H1 (cell line): ENCODE results near the gene MESD. TPM values are rescaled to one million over a fixed set of nuclear protein-coding genes. Genes with fewer than 3 reads are reported as not detected.

Experiments used
- CTCF ChIA-PET: fragments of 300-600 bp; sonication (Branson Sonifier 250); formaldehyde crosslinking; loops from one replicate; lab custom pipeline; 2021; ENCODE audit not compliant: partially characterized antibody; lab: Charles Lee
- POLR2A ChIA-PET: fragments of 300-600 bp; sonication (Branson Sonifier 250); formaldehyde crosslinking; loops from one replicate; lab custom pipeline; 2021; ENCODE audit warnings: inconsistent platforms; ENCODE audit not compliant: partially characterized antibody; lab: Charles Lee
- DNase-seq, 2 experiments: peaks; one replicate each; pipeline versions ENCODE4 v3.0.0 to v3.0.0-alpha.2; 2010 to 2022; ENCODE audit warnings: low spot score in 2 of 2, low read depth in 1 of 2, mixed read lengths in 1 of 2
- FAIRE-seq: peaks from 2 replicates; lab custom pipeline; 2011; peaks lifted over from hg19 to GRCh38; lab: Jason Lieb, UNC
- H2AFZ ChIP-seq: 2 replicates; pipeline ENCODE4 v1.8.1; 2012; ENCODE audit warnings: low read length, inconsistent platforms
- H2AK5ac ChIP-seq: 2 replicates; pipeline ENCODE4 v1.6.1; 2013; ENCODE audit warnings: low read depth, low read length
- H2BK120ac ChIP-seq: replicated peaks from 2 replicates; pipeline ENCODE3; 2013; ENCODE audit warnings: low read depth, low read length, inconsistent platforms
- H2BK12ac ChIP-seq: 2 replicates; pipeline ENCODE4 v1.6.1; 2013; ENCODE audit warnings: low read depth, low read length
- H2BK15ac ChIP-seq: 2 replicates; pipeline ENCODE4 v1.6.1; 2013; ENCODE audit warnings: low read length
- H2BK20ac ChIP-seq: 2 replicates; pipeline ENCODE4 v1.6.1; 2013; ENCODE audit warnings: low read length
- H2BK5ac ChIP-seq: 2 replicates; pipeline ENCODE4 v1.6.1; 2013; ENCODE audit warnings: low read depth, low read length
- H3K14ac ChIP-seq: 2 replicates; pipeline ENCODE4 v1.6.1; 2013; ENCODE audit warnings: inconsistent platforms; ENCODE audit not compliant: insufficient read length
- H3K18ac ChIP-seq: 2 replicates; pipeline ENCODE4 v1.6.1; 2013; ENCODE audit warnings: low read length; ENCODE audit errors: extremely low read depth
- H3K23ac ChIP-seq: 2 replicates; pipeline ENCODE4 v1.6.1; 2013; ENCODE audit warnings: inconsistent platforms; ENCODE audit not compliant: insufficient read length
- H3K23me2 ChIP-seq: 2 replicates; pipeline ENCODE4 v1.6.1; 2013; ENCODE audit warnings: low read depth, low read length
- H3K27ac ChIP-seq: 2 replicates; pipeline ENCODE4 v1.6.1; 2011; ENCODE audit warnings: low read depth, low read length, inconsistent platforms
- H3K27me3 ChIP-seq, 4 experiments: replicated peaks in 1 of 4; 1 replicate in 1 of 4; 2 replicates in 3 of 4; pipeline versions ENCODE4 v1.6.1 to v1.8.1; 2011 to 2013; ENCODE audit warnings: low read length in 3 of 4, mild to moderate bottlenecking in 3 of 4, inconsistent platforms in 2 of 4, mixed read lengths in 2 of 4, moderate library complexity in 1 of 4; ENCODE audit not compliant: control insufficient read depth in 3 of 4, insufficient read depth in 3 of 4; ENCODE audit errors: extremely low read depth in 1 of 4
- H3K36me3 ChIP-seq, 4 experiments: 2 replicates each; pipeline versions ENCODE4 v1.6.1 to v1.8.1; 2011 to 2013; ENCODE audit warnings: mild to moderate bottlenecking in 4 of 4, low read length in 3 of 4, moderate library complexity in 2 of 4, control low read depth in 1 of 4, inconsistent platforms in 1 of 4; ENCODE audit not compliant: insufficient read depth in 4 of 4, control insufficient read depth in 2 of 4
- H3K4ac ChIP-seq: replicated peaks from 2 replicates; pipeline ENCODE3; 2013; ENCODE audit warnings: low read length, low read depth, mixed read lengths, inconsistent platforms; ENCODE audit not compliant: insufficient read length
- H3K4me1 ChIP-seq, 4 experiments: replicated peaks in 1 of 4; 1 replicate in 1 of 4; 2 replicates in 3 of 4; pipeline versions ENCODE4 v1.6.1 to v1.8.1; 2011 to 2013; ENCODE audit warnings: low read length in 3 of 4, inconsistent platforms in 2 of 4, mixed read lengths in 1 of 4; ENCODE audit not compliant: insufficient read depth in 4 of 4, control insufficient read depth in 3 of 4
- H3K4me2 ChIP-seq, 2 experiments: 2 replicates each; pipeline versions ENCODE4 v1.6.1 to v1.8.1; 2011 to 2013; ENCODE audit warnings: low read depth in 2 of 2, low read length in 2 of 2, control low read depth in 1 of 2, inconsistent platforms in 1 of 2, mild to moderate bottlenecking in 1 of 2; ENCODE audit not compliant: insufficient read depth in 1 of 2
- H3K4me3 ChIP-seq, 4 experiments: fragments of 200-600, 300-600 bp in 1 of 4; sonication (generic), shearing (Covaris generic), sonication (Bioruptor Twin) in 1 of 4; 2 replicates each; pipeline versions ENCODE4 v1.5.1 to v1.8.1; 2011 to 2016; ENCODE audit warnings: low read length in 4 of 4, low read depth in 3 of 4, control low read depth in 2 of 4, inconsistent platforms in 2 of 4, mild to moderate bottlenecking in 2 of 4, mixed read lengths in 1 of 4, moderate library complexity in 1 of 4; ENCODE audit not compliant: insufficient read depth in 2 of 4; ENCODE audit errors: extremely low read depth in 1 of 4
- H3K56ac ChIP-seq: replicated peaks from 2 replicates; pipeline ENCODE3; 2013; ENCODE audit warnings: low read depth, mild to moderate bottlenecking, mixed read lengths, low read length, inconsistent platforms; ENCODE audit not compliant: insufficient read length
- H3K79me1 ChIP-seq: 2 replicates; pipeline ENCODE4 v1.6.1; 2013; ENCODE audit warnings: low read depth, low read length, control low read depth
- H3K79me2 ChIP-seq, 2 experiments: 2 replicates each; pipeline versions ENCODE4 v1.6.1 to v1.8.1; 2012 to 2013; ENCODE audit warnings: low read length in 2 of 2, mild to moderate bottlenecking in 2 of 2, inconsistent platforms in 1 of 2; ENCODE audit not compliant: insufficient read depth in 2 of 2, control insufficient read depth in 1 of 2
- H3K9ac ChIP-seq, 4 experiments: replicated peaks in 1 of 4; 1 replicate in 1 of 4; 2 replicates in 3 of 4; pipeline versions ENCODE4 v1.6.1 to v1.8.1; 2011 to 2013; ENCODE audit warnings: low read depth in 3 of 4, low read length in 3 of 4, control low read depth in 2 of 4, mild to moderate bottlenecking in 2 of 4, moderate library complexity in 2 of 4, inconsistent platforms in 1 of 4; ENCODE audit errors: extremely low read depth in 1 of 4
- H3K9me3 ChIP-seq, 2 experiments: 2 replicates each; pipeline versions ENCODE4 v1.6.1 to v1.8.1; 2012 to 2013; ENCODE audit warnings: mild to moderate bottlenecking in 2 of 2, moderate library complexity in 2 of 2, control low read depth in 1 of 2, inconsistent platforms in 1 of 2, low read depth in 1 of 2, low read length in 1 of 2, mixed read lengths in 1 of 2; ENCODE audit not compliant: insufficient read depth in 2 of 2
- H4K20me1 ChIP-seq, 2 experiments: replicated peaks in 1 of 2; 2 replicates each; pipeline versions ENCODE3 to v1.8.1; 2011 to 2013; ENCODE audit warnings: inconsistent platforms in 2 of 2, low read length in 2 of 2, mild to moderate bottlenecking in 1 of 2; ENCODE audit not compliant: insufficient read depth in 2 of 2, control insufficient read depth in 1 of 2
- H4K5ac ChIP-seq: 2 replicates; pipeline ENCODE4 v1.6.1; 2013; ENCODE audit warnings: low read length, low read depth, mixed read lengths, inconsistent platforms; ENCODE audit not compliant: insufficient read length
- H4K8ac ChIP-seq: 2 replicates; pipeline ENCODE4 v1.8.0; 2013; ENCODE audit warnings: mild to moderate bottlenecking, moderate library complexity, low read length, inconsistent platforms; ENCODE audit not compliant: insufficient read depth; ENCODE audit errors: extremely low read depth
- H4K91ac ChIP-seq: replicated peaks from 2 replicates; pipeline ENCODE3; 2013; ENCODE audit warnings: low read length, mixed read lengths, inconsistent platforms; ENCODE audit not compliant: insufficient read length
- CREB1 ChIP-seq: IDR thresholded peaks from 2 replicates; pipeline ENCODE4 v1.6.1; 2012; ENCODE audit warnings: inconsistent platforms
- CTBP2 ChIP-seq: IDR thresholded peaks from 2 replicates; pipeline ENCODE4 v1.7.0; 2011; ENCODE audit warnings: borderline replicate concordance, mild to moderate bottlenecking, moderate library complexity, mixed read lengths, low read length; ENCODE audit not compliant: insufficient read depth, insufficient read length
- KDM4A ChIP-seq: IDR thresholded peaks from one replicate; pipeline ENCODE4 v1.7.1; 2012; ENCODE audit warnings: low read depth, mild to moderate bottlenecking, moderate library complexity, low read length, inconsistent platforms; ENCODE audit not compliant: severe bottlenecking
- MAX ChIP-seq: IDR thresholded peaks from 2 replicates; pipeline ENCODE4 v1.6.1; 2012; ENCODE audit warnings: inconsistent platforms
- NRF1 ChIP-seq: IDR thresholded peaks from 2 replicates; pipeline ENCODE4 v1.6.1; 2011; ENCODE audit warnings: mild to moderate bottlenecking, low read depth, low read length, improper control_type of control experiment
- RBBP5 ChIP-seq: IDR thresholded peaks from 2 replicates; pipeline ENCODE4 v1.7.1; 2012; ENCODE audit warnings: low read depth, mild to moderate bottlenecking, inconsistent platforms, low read length, moderate library complexity, borderline replicate concordance
- TAF1 ChIP-seq: IDR thresholded peaks from 2 replicates; pipeline ENCODE4 v1.6.1; 2011; ENCODE audit warnings: mild to moderate bottlenecking, low read depth, low read length
- WGBS, 2 experiments: shearing (Covaris generic) in 1 of 2; methylation state at CpG; one replicate each; pipeline versions ENCODE4 v1.1.6 to v1.1.7; 2013 to 2015; ENCODE audit warnings: low lambda C conversion rate in 2 of 2, mixed read lengths in 2 of 2, inconsistent platforms in 1 of 2, low coverage in 1 of 2, missing lambda C conversion rate in 1 of 2; ENCODE audit not compliant: insufficient replicate concordance in 2 of 2, insufficient coverage in 1 of 2, insufficient read length in 1 of 2; ENCODE audit errors: extremely low coverage in 1 of 2, missing lambda C conversion rate in 1 of 2; 5-methylcytosine and 5-hydroxymethylcytosine counted together
- polyA plus RNA-seq, 7 experiments: library from polyadenylated mRNA; depleted of rRNA in 3 of 7; stranded (reverse) in 5 of 7; unstranded in 2 of 7; fragments of >200 nt in 5 of 7; fragments of 200-250 nt in 2 of 7; gene quantifications; 1 replicate in 5 of 7; 2 replicates in 1 of 7; 4 replicates in 1 of 7; pipeline versions ENCODE4 v1.2.1 to v1.2.3, GENCODE V29; 2011 to 2013; ENCODE audit warnings: missing spikeins in 2 of 7, mixed read lengths in 2 of 7
- total RNA-seq: library from RNA; stranded (reverse); fragmentation: NEBNext Ultra II Directional; extraction: Animal tissue kit (Norgen Biotek cat#: 25700); gene quantifications from 2 replicates; pipeline ENCODE4 v1.2.1, GENCODE V29; 2021
- TF ChIP-seq, protein P1 (sequence below): IDR thresholded peaks from 2 replicates; pipeline ENCODE4 v1.6.1; 2012; ENCODE audit warnings: inconsistent platforms

MESD gene
- total and polyA plus RNA-seq, 2 of the 8 experiments (the other 6 are each of a cell fraction or from before 2014, with no cell fraction given): 11.0 to 28.3 TPM

GRCh38 chr15:81001152-81002008 lies 11.8 kb upstream of the MESD start:
- H3K27me3 ChIP-seq: peaks cover 0 to 12% (median 9%) of the 10 kb centered on the region in 4 experiments; a peak in 5 of 7 replicates

More at GRCh38 chr15:81001152-81002008, 11.8 kb upstream of the MESD start:
- Histone ChIP-seq H3K18ac (no peak overlapping the region), H3K27ac (peak overlapping the region; percentile 62; the same call in 1 of the 2 replicates), H2BK20ac (no peak overlapping the region), H4K5ac (peak overlapping the region; percentile 47), H3K4ac (no peak overlapping the region), H3K79me1 (peaks cover 2% of the 10 kb centered on the region; the same call in 1 of the 2 replicates), H3K4me3 (peak overlapping the region; percentile 70 to 90 (median 81)), H3K36me3 (no peaks in the 10 kb centered on the region; a peak in 1 of 8 replicates), H3K23me2 (peaks cover 17% of the 10 kb centered on the region; the same call in 1 of the 2 replicates), H4K20me1 (peaks cover 2 to 8% of the 10 kb centered on the region in 2 experiments), H2BK12ac (no peak overlapping the region), H3K9ac (peak overlapping the region; percentile 73 to 97 (median 80)), H2BK5ac (no peak overlapping the region; the same call in 1 of the 2 replicates), H2BK120ac (no peak overlapping the region), H4K8ac (peak overlapping the region; percentile 88), H3K56ac (no peak overlapping the region), H2AFZ (no peak overlapping the region; the same call in 1 of the 2 replicates), H4K91ac (no peak overlapping the region), H3K9me3 (no peaks in the 10 kb centered on the region; a peak in 1 of 4 replicates), H3K4me1 (peaks cover 0 to 8% (median 5%) of the 10 kb centered on the region in 4 experiments; a peak in 4 of 7 replicates), H3K14ac (no peak overlapping the region), H3K23ac (no peak overlapping the region), H2BK15ac (no peak overlapping the region), H3K79me2 (no peaks in the 10 kb centered on the region), H2AK5ac (no peak overlapping the region), H3K4me2 (peak overlapping the region; percentile 76 to 80)
- peak in 1 of 2 experiments; percentile 75 for DNase-seq
- ChIA-PET CTCF (interaction anchor here (1.2 to 1.8 kb wide), 5 partner anchors 20 to 265 kb away, joined by 3 to 12 read pairs (median 3); partner anchors contain the start of gene CEMIP), POLR2A (interaction anchor here (0.8 to 2.9 kb wide), 11 partner anchors 9 to 265 kb away, joined by 3 to 8 read pairs (median 5); no protein-coding TSS in a partner anchor)
- TF ChIP-seq, protein P1, sequence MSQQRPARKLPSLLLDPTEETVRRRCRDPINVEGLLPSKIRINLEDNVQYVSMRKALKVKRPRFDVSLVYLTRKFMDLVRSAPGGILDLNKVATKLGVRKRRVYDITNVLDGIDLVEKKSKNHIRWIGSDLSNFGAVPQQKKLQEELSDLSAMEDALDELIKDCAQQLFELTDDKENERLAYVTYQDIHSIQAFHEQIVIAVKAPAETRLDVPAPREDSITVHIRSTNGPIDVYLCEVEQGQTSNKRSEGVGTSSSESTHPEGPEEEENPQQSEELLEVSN: peak; percentile 78
- TF ChIP-seq TAF1 (peak; percentile 31; the same call in 1 of the 2 replicates), CREB1 (peak; percentile 33; the same call in 1 of the 2 replicates), NRF1 (no peak), CTBP2 (no peak), KDM4A (no peak), RBBP5 (0 out of 2 replicates have a peak, but pooled peaks have one; percentile 47), MAX (peak; percentile 92)
- WGBS, 2 experiments: 2% methylated on average over 43 of the region's 110 CpGs; no CpG with 5 or more reads in 1 of the 2 experiments
- no peak for FAIRE-seq
